ENCODE data around the gene CCR4.
A peak's percentile ranks its signal among the peaks of the same experiment; 100 is the strongest.

CCR4 gene

GRCh38 chr3:32952369-32953077, 1.1 kb downstream of the CCR4 start:
- no peak for TF ChIP-seq CTCF (IDR thresholded peaks at IDR 0.05; ENCODE audit: low read depth, low read length)
- no peak overlapping the region for H3K4me3 ChIP-seq (replicated peaks in 1 of 2; ENCODE audit: low read depth in 2 of 2, low read length in 2 of 2)
- no peak for DNase-seq (ENCODE audit: low read depth in 2 of 2)

DNA sequence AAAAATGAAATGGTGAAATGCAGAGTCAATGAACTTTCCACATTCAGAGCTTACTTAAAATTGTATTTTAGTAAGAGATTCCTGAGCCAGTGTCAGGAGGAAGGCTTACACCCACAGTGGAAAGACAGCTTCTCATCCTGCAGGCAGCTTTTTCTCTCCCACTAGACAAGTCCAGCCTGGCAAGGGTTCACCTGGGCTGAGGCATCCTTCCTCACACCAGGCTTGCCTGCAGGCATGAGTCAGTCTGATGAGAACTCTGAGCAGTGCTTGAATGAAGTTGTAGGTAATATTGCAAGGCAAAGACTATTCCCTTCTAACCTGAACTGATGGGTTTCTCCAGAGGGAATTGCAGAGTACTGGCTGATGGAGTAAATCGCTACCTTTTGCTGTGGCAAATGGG, 3.1 kb downstream of the CCR4 start:
- DNase-seq (ENCODE audit: low read depth in 2 of 2): no peak
- TF ChIP-seq CTCF (IDR thresholded peaks at IDR 0.05; ENCODE audit: low read depth, low read length): no peak
- no peak overlapping the region for H3K4me3 ChIP-seq (replicated peaks in 1 of 2; ENCODE audit: low read depth in 2 of 2, low read length in 2 of 2)

DNA sequence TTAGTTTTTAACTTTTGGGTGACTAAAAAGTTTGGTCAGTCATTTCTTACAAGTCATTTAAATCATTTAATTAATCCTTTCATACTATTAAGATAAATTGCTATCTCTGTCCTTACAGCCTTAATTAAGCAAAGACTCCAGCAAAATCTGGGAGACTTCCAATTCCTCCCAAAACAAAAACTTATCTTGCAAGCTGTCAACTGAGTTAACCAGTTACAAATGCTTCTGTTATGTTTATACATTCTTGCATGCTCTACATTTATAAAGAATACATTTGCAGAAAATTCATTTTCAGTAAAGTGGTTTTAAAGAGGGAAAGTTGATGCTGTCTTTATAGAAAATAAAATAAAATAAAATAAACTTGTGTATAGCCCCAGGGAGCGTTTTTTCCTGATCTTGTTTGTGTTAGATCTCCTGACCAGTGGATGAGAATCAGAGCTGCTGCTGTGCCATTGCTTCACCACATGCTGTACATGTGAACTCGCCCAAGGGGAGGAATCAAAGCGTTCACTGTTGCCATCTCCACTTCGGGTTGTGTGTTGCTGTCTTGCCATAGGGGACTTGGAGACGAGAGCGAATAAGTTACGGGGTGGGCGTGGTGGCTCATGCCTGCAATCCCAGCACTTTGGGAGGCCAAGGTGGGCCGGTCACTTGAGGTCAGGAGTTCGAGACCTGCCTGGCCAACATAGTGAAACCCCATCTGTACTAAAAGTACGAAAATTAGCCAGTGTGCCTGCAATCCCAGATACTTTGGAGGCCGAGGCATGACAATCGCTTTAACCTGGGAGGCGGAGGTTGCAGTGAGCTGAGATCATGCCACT, 5.5 kb downstream of the CCR4 start:
- TF ChIP-seq CTCF (IDR thresholded peaks at IDR 0.05; ENCODE audit: low read depth, low read length): no peak
- DNase-seq (ENCODE audit: low read depth in 2 of 2): peak in 1 of 2 donors; percentile 48
- no peak overlapping the region for H3K4me3 ChIP-seq (replicated peaks in 1 of 2; ENCODE audit: low read depth in 2 of 2, low read length in 2 of 2)

DNA sequence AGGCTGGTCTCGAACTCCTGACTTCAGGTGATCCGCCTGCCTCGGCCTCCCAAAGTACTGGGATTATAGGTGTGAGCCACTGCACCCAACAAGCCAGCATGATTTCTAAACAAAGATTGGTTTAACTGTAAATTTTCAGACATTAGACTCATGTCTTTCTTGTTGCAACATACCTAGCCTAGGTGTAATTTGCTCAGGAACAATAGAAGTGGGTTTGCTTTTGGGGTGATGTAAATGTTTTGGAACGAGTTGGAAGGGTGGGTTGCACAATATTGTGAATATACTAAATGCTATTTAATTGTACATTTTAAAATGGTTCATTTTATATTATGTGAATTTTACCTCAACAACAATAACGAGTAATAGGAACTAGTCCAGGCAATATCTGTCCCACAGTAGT, 7.1 kb downstream of the CCR4 start:
- no peak overlapping the region for H3K4me3 ChIP-seq (replicated peaks in 1 of 2; ENCODE audit: low read depth in 2 of 2, low read length in 2 of 2)
- TF ChIP-seq CTCF (IDR thresholded peaks at IDR 0.05; ENCODE audit: low read depth, low read length): no peak
- peak in 1 of 2 donors; percentile 86 for DNase-seq (ENCODE audit: low read depth in 2 of 2)

- no peak overlapping the region for H3K4me3 ChIP-seq (replicated peaks in 1 of 2; ENCODE audit: low read depth in 2 of 2, low read length in 2 of 2)
- peak; percentile 7 to 33 for DNase-seq (ENCODE audit: low read depth in 2 of 2)
- TF ChIP-seq CTCF (IDR thresholded peaks at IDR 0.05; ENCODE audit: low read depth, low read length): no peak
These were observed 7.9 kb downstream of the CCR4 start for GRCh38 chr3:32959371-32959770.

DNA sequence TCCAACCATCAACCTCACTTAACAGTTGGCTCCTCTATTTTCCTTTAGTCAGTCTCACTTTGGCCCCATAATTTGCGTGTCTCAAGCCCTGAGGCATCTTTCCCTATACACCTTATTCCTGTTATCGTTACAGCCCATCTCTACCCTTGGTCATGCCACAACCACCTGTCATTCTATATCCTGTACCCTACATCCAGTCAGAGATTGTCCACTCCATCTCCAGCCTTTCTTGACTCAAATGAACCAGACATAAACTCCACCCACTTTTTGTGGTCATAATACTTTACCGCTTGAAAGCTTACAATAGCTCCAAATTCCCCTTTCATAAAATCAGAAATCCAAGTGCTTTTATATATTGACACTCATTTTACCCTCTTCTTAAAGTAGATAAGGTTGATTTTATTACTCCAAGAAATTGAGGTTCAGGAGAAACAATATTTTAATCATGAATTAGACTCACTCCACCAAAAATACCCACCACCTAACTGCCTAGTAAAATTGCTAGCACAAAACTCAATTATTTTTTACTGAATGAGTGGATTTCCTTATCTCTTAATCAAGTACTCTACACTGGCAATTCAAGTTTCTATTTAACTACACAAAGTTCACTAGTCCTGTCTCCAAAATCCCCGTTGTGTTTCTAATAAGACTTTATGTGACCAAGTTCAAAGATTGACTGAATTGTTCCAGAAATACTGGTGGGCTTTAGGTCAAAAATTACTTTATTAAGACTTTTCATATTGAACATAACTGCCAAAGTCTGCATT, 9.1 kb downstream of the CCR4 start:
- H3K4me3 ChIP-seq (replicated peaks in 1 of 2; ENCODE audit: low read depth in 2 of 2, low read length in 2 of 2): no peak overlapping the region
- TF ChIP-seq CTCF (IDR thresholded peaks at IDR 0.05; ENCODE audit: low read depth, low read length): no peak
- DNase-seq (ENCODE audit: low read depth in 2 of 2): no peak
